Measurements from ENCODE around the gene KAT8. TPM values are rescaled to one million over a fixed set of nuclear protein-coding genes. Genes with fewer than 3 reads are reported as not detected.

Gene KAT8
- total and polyA plus RNA-seq, 9 of the 15 experiments (the other 6 are each of a cell fraction or from before 2014, with no cell fraction given) = 10.0 to 98.5 (median 76.4) TPM

DNA sequence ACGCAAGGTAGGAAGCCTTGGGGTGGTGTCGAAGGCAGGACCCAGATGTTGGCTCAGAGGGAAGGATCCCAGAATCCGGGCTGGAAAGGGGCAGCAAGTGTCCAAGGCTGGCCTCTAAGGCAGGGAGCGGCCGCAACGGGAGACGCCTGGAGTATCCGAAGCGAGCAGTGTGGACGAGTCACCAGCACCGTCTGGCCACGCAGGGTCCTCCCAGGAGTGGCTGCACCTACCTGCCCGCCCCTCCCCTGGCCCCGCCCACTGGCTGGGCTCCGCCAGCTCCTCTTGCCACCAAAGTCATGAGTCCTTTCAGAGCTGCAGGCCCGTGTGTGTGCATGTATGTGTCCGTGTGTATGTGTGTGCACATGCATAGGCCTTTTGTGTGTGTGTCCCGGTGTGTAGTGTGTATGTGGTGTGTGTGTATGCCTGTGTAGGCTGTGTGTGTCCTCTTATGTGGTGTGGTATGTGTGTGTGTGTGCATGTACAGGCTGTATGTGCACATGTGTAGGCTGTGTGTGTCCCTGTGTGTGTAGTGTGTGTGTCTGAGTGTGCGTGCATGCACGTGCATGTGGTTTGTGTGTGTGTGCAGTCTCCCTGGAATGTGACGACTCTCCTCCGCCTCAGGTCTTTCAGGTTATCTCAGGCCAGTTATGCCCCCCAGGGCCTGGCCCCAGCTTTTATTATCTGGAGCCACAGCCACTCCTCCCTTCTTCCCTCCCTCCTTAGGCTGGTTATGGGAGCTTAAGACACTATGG lies 18.2 kb downstream of the KAT8 start, which contains the start of gene PRSS8 (continued):
- TF ChIP-seq, protein P1, sequence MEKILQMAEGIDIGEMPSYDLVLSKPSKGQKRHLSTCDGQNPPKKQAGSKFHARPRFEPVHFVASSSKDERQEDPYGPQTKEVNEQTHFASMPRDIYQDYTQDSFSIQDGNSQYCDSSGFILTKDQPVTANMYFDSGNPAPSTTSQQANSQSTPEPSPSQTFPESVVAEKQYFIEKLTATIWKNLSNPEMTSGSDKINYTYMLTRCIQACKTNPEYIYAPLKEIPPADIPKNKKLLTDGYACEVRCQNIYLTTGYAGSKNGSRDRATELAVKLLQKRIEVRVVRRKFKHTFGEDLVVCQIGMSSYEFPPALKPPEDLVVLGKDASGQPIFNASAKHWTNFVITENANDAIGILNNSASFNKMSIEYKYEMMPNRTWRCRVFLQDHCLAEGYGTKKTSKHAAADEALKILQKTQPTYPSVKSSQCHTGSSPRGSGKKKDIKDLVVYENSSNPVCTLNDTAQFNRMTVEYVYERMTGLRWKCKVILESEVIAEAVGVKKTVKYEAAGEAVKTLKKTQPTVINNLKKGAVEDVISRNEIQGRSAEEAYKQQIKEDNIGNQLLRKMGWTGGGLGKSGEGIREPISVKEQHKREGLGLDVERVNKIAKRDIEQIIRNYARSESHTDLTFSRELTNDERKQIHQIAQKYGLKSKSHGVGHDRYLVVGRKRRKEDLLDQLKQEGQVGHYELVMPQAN (IDR thresholded peaks at IDR 0.05; ENCODE audit: borderline replicate concordance) = peak; percentile 76; the same call in 1 of the 2 replicates
- TF ChIP-seq, protein P2, sequence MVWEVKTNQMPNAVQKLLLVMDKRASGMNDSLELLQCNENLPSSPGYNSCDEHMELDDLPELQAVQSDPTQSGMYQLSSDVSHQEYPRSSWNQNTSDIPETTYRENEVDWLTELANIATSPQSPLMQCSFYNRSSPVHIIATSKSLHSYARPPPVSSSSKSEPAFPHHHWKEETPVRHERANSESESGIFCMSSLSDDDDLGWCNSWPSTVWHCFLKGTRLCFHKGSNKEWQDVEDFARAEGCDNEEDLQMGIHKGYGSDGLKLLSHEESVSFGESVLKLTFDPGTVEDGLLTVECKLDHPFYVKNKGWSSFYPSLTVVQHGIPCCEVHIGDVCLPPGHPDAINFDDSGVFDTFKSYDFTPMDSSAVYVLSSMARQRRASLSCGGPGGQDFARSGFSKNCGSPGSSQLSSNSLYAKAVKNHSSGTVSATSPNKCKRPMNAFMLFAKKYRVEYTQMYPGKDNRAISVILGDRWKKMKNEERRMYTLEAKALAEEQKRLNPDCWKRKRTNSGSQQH (CRISPR knock-in tag; IDR thresholded peaks at IDR 0.05) = peak; percentile 74; the same call in 1 of the 2 replicates
- TF ChIP-seq SOX6 (IDR thresholded peaks at IDR 0.05) = no peak
- TF ChIP-seq, protein P3, sequence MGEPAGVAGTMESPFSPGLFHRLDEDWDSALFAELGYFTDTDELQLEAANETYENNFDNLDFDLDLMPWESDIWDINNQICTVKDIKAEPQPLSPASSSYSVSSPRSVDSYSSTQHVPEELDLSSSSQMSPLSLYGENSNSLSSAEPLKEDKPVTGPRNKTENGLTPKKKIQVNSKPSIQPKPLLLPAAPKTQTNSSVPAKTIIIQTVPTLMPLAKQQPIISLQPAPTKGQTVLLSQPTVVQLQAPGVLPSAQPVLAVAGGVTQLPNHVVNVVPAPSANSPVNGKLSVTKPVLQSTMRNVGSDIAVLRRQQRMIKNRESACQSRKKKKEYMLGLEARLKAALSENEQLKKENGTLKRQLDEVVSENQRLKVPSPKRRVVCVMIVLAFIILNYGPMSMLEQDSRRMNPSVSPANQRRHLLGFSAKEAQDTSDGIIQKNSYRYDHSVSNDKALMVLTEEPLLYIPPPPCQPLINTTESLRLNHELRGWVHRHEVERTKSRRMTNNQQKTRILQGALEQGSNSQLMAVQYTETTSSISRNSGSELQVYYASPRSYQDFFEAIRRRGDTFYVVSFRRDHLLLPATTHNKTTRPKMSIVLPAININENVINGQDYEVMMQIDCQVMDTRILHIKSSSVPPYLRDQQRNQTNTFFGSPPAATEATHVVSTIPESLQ (CRISPR knock-in tag; IDR thresholded peaks at IDR 0.05) = no peak
- TF ChIP-seq TSHZ1 (CRISPR knock-in tag; IDR thresholded peaks at IDR 0.05) = no peak
- peak in 1 of 2 experiments; percentile 51; a peak in 1 of 4 replicates for TF ChIP-seq TEAD1 (CRISPR knock-in tag; IDR thresholded peaks at IDR 0.05)
- TF ChIP-seq, protein P4, sequence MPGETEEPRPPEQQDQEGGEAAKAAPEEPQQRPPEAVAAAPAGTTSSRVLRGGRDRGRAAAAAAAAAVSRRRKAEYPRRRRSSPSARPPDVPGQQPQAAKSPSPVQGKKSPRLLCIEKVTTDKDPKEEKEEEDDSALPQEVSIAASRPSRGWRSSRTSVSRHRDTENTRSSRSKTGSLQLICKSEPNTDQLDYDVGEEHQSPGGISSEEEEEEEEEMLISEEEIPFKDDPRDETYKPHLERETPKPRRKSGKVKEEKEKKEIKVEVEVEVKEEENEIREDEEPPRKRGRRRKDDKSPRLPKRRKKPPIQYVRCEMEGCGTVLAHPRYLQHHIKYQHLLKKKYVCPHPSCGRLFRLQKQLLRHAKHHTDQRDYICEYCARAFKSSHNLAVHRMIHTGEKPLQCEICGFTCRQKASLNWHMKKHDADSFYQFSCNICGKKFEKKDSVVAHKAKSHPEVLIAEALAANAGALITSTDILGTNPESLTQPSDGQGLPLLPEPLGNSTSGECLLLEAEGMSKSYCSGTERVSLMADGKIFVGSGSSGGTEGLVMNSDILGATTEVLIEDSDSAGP (CRISPR knock-in tag; IDR thresholded peaks at IDR 0.05) = 0 out of 2 replicates have a peak, but pooled peaks have one; percentile 31
- TF ChIP-seq ARHGAP35 (IDR thresholded peaks at IDR 0.05; ENCODE audit: partially characterized antibody) = peak; percentile 74
- 0 out of 2 replicates have a peak, but pooled peaks have one; percentile 29 for TF ChIP-seq SP1 (CRISPR knock-in tag; IDR thresholded peaks at IDR 0.05)
- no peak for TF ChIP-seq XRCC3 (IDR thresholded peaks at IDR 0.05)
- TF ChIP-seq NFRKB (IDR thresholded peaks at IDR 0.05; ENCODE audit: low read depth) = 0 out of 2 replicates have a peak, but pooled peaks have one; percentile 45
- no peak for TF ChIP-seq KAT8 (IDR thresholded peaks at IDR 0.05; ENCODE audit: low read depth)
- no peak for TF ChIP-seq GABPB1 (CRISPR knock-in tag; IDR thresholded peaks at IDR 0.05)
- TF ChIP-seq, protein P5, sequence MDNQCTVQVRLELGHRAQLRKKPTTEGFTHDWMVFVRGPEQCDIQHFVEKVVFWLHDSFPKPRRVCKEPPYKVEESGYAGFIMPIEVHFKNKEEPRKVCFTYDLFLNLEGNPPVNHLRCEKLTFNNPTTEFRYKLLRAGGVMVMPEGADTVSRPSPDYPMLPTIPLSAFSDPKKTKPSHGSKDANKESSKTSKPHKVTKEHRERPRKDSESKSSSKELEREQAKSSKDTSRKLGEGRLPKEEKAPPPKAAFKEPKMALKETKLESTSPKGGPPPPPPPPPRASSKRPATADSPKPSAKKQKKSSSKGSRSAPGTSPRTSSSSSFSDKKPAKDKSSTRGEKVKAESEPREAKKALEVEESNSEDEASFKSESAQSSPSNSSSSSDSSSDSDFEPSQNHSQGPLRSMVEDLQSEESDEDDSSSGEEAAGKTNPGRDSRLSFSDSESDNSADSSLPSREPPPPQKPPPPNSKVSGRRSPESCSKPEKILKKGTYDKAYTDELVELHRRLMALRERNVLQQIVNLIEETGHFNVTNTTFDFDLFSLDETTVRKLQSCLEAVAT (IDR thresholded peaks at IDR 0.05) = peak; percentile 86 to 89; a peak in 3 of 4 replicates
